GM23248 (cell line): ENCODE data around the gene CHRNA4. TPM values are rescaled to one million over a fixed set of nuclear protein-coding genes. Genes with fewer than 3 reads are reported as not detected.

Experiments used
- DNase-seq: peaks from one replicate; pipeline ENCODE4 v3.0.0-alpha.2; 2015
- H2AFZ ChIP-seq: fragments of 200-600 bp; sonication (generic); 2 replicates; pipeline ENCODE4 v1.6.1; 2016; ENCODE audit warnings: antibody characterized with exemption
- H3F3A ChIP-seq: fragments of 200-600 bp; sonication (generic); 2 replicates; pipeline ENCODE4 v1.6.1; 2016; ENCODE audit warnings: mild to moderate bottlenecking, antibody characterized with exemption, mixed run types; ENCODE audit not compliant: insufficient read depth
- H3K27ac ChIP-seq: fragments of 200-600 bp; sonication (generic); 2 replicates; pipeline ENCODE4 v1.5.1; 2016; ENCODE audit warnings: mild to moderate bottlenecking
- H3K27me3 ChIP-seq: fragments of 200-600 bp; sonication (generic); replicated peaks from 2 replicates; pipeline ENCODE4 v1.6.1; 2016; ENCODE audit warnings: mild to moderate bottlenecking; ENCODE audit not compliant: insufficient read depth
- H3K36me3 ChIP-seq: fragments of 200-600 bp; sonication (generic); 2 replicates; pipeline ENCODE4 v1.6.1; 2016; ENCODE audit warnings: low read depth, mild to moderate bottlenecking
- H3K4me1 ChIP-seq: fragments of 200-600 bp; sonication (generic); 2 replicates; pipeline ENCODE4 v1.6.1; 2016; ENCODE audit warnings: mild to moderate bottlenecking; ENCODE audit not compliant: insufficient read depth
- H3K4me2 ChIP-seq: fragments of 200-600 bp; sonication (generic); one replicate; pipeline ENCODE4 v1.6.1; 2016; ENCODE audit warnings: mild to moderate bottlenecking; ENCODE audit not compliant: unreplicated experiment
- H3K4me3 ChIP-seq: fragments of 200-600 bp; sonication (generic); 2 replicates; pipeline ENCODE4 v1.5.1; 2016; ENCODE audit warnings: mild to moderate bottlenecking
- H3K79me2 ChIP-seq: fragments of 200-600 bp; sonication (generic); 2 replicates; pipeline ENCODE4 v1.6.1; 2016; ENCODE audit warnings: mild to moderate bottlenecking; ENCODE audit not compliant: insufficient read depth
- H3K9ac ChIP-seq: fragments of 200-600 bp; sonication (generic); 2 replicates; pipeline ENCODE4 v1.6.1; 2016; ENCODE audit warnings: mild to moderate bottlenecking
- H3K9me2 ChIP-seq: fragments of 200-600 bp; sonication (generic); 2 replicates; pipeline ENCODE4 v1.6.1; 2016; ENCODE audit warnings: mixed run types, mild to moderate bottlenecking, moderate library complexity; ENCODE audit not compliant: insufficient read depth
- H3K9me3 ChIP-seq: fragments of 200-600 bp; sonication (generic); one replicate; pipeline ENCODE4 v1.6.1; 2017; ENCODE audit warnings: low read depth
- H4K20me1 ChIP-seq: fragments of 200-600 bp; sonication (generic); 2 replicates; pipeline ENCODE4 v1.6.0; 2016; ENCODE audit not compliant: insufficient read depth
- EZH2 ChIP-seq: fragments of 200-600 bp; sonication (generic); IDR thresholded peaks from 2 replicates; pipeline ENCODE4 v1.6.1; 2018; ENCODE audit warnings: antibody characterized with exemption, mild to moderate bottlenecking; ENCODE audit not compliant: insufficient read depth, poor library complexity, severe bottlenecking
- EZH2phosphoT487 ChIP-seq: fragments of 200-600 bp; sonication (generic); IDR thresholded peaks from 2 replicates; pipeline ENCODE4 v1.6.1; 2018; ENCODE audit warnings: antibody characterized with exemption, moderate library complexity, mild to moderate bottlenecking, low read depth; ENCODE audit not compliant: insufficient read depth
- WGBS, 2 experiments: methylation state at CpG; one replicate each; pipeline ENCODE4 v1.1.6; 2015 to 2017; ENCODE audit warnings: low lambda C conversion rate in 2 of 2, low coverage in 1 of 2; ENCODE audit errors: missing lambda C conversion rate in 2 of 2; 5-methylcytosine and 5-hydroxymethylcytosine counted together
- in situ Hi-C: fragments of 300-500 bp; cut with MboI; formaldehyde crosslinking; loops from 2 replicates; pipeline ENCODE4 v1.15.0; 2020
- polyA plus RNA-seq: library from polyadenylated mRNA; unstranded; fragments of >200 nt; fragmentation: Nextera tagmentation; extraction: Ambion mirVana; gene quantifications from 2 replicates; pipeline ENCODE4 v1.2.1, GENCODE V29; 2016
- total RNA-seq: library from RNA; depleted of rRNA; stranded (reverse); fragments of >200 nt; shearing (Covaris generic); gene quantifications from 2 replicates; pipeline ENCODE4 v1.2.3, GENCODE V29; 2014

Gene CHRNA4
- total and polyA plus RNA-seq, 2 experiments from 2014 or later = not detected

GRCh38 chr20:63297371-63297781, 63.8 kb downstream of the CHRNA4 start:
- no peaks in the 10 kb centered on the region for H3K9me3 ChIP-seq
- no peak for DNase-seq
- no peak overlapping the region for H3K4me2 ChIP-seq
- no peak overlapping the region for H3K9ac ChIP-seq
- H3K4me1 ChIP-seq = no peaks in the 10 kb centered on the region
- no peaks in the 10 kb centered on the region for H3K36me3 ChIP-seq
- H2AFZ ChIP-seq = no peak overlapping the region
- in situ Hi-C loops = no loop called here
- no peak overlapping the region for H3K27ac ChIP-seq
- H3K4me3 ChIP-seq = no peak overlapping the region
- no peaks in the 10 kb centered on the region for H4K20me1 ChIP-seq
- TF ChIP-seq EZH2 (no peak), EZH2phosphoT487 (no peak)
- peaks cover 50% of the 10 kb centered on the region for H3K27me3 ChIP-seq
- no peaks in the 10 kb centered on the region for H3F3A ChIP-seq
- WGBS, 2 experiments = 60 to 62% methylated on average over 10 of the region's 11 CpGs
- H3K79me2 ChIP-seq = no peaks in the 10 kb centered on the region
- no peaks in the 10 kb centered on the region for H3K9me2 ChIP-seq

GRCh38 chr20:63296531-63297299, 64.4 kb downstream of the CHRNA4 start:
- Histone ChIP-seq H3K36me3 (no peaks in the 10 kb centered on the region), H3K4me2 (no peak overlapping the region), H3K9ac (no peak overlapping the region), H2AFZ (no peak overlapping the region), H3K27ac (no peak overlapping the region), H3K4me1 (no peaks in the 10 kb centered on the region), H4K20me1 (no peaks in the 10 kb centered on the region), H3K79me2 (no peaks in the 10 kb centered on the region), H3K4me3 (no peak overlapping the region), H3F3A (no peaks in the 10 kb centered on the region), H3K27me3 (peaks cover 50% of the 10 kb centered on the region), H3K9me2 (no peaks in the 10 kb centered on the region), H3K9me3 (no peaks in the 10 kb centered on the region)
- in situ Hi-C loops = no loop called here
- 22 to 26% methylated on average over 16 to 17 of the region's 18 CpGs for WGBS, 2 experiments
- DNase-seq = no peak
- no peak for TF ChIP-seq EZH2
- no peak for TF ChIP-seq EZH2phosphoT487

GRCh38 chr20:63295846-63296245, 65.3 kb downstream of the CHRNA4 start:
- in situ Hi-C loops = no loop called here
- H3K9ac ChIP-seq = no peak overlapping the region

GRCh38 chr20:63295422-63295821, 65.7 kb downstream of the CHRNA4 start:
- H3K9me3 ChIP-seq = no peaks in the 10 kb centered on the region
- H3K36me3 ChIP-seq = no peaks in the 10 kb centered on the region
- in situ Hi-C loops = no loop called here
- H3K9me2 ChIP-seq = no peaks in the 10 kb centered on the region
- WGBS, 2 experiments = 14 to 16% methylated on average over 17 of the region's 17 CpGs
- TF ChIP-seq EZH2phosphoT487 = no peak
- peak; percentile 29 for TF ChIP-seq EZH2
- peaks cover 44% of the 10 kb centered on the region for H3K27me3 ChIP-seq
- H3K27ac ChIP-seq = no peak overlapping the region
- H3K4me2 ChIP-seq = no peak overlapping the region
- H4K20me1 ChIP-seq = no peaks in the 10 kb centered on the region
- H3K9ac ChIP-seq = no peak overlapping the region
- H3K4me3 ChIP-seq = no peak overlapping the region
- no peaks in the 10 kb centered on the region for H3K79me2 ChIP-seq
- H3F3A ChIP-seq = no peaks in the 10 kb centered on the region
- H3K4me1 ChIP-seq = no peaks in the 10 kb centered on the region
- H2AFZ ChIP-seq = no peak overlapping the region
- no peak for DNase-seq

More at GRCh38 chr20:63295846-63296245, 65.3 kb downstream of the CHRNA4 start:
- H3K27ac ChIP-seq = no peak overlapping the region
- no peaks in the 10 kb centered on the region for H3K9me3 ChIP-seq
- TF ChIP-seq EZH2phosphoT487 = no peak
- TF ChIP-seq EZH2 = no peak
- WGBS, 2 experiments = 3% methylated on average over 17 to 19 of the region's 20 CpGs
- H3K4me3 ChIP-seq = no peak overlapping the region
- no peak for DNase-seq
- no peaks in the 10 kb centered on the region for H4K20me1 ChIP-seq
- H3K4me1 ChIP-seq = no peaks in the 10 kb centered on the region
- H3K36me3 ChIP-seq = no peaks in the 10 kb centered on the region
- peaks cover 46% of the 10 kb centered on the region for H3K27me3 ChIP-seq
- no peak overlapping the region for H3K4me2 ChIP-seq
- H3F3A ChIP-seq = no peaks in the 10 kb centered on the region
- H2AFZ ChIP-seq = no peak overlapping the region
- H3K9me2 ChIP-seq = no peaks in the 10 kb centered on the region
- no peaks in the 10 kb centered on the region for H3K79me2 ChIP-seq
